Chondrocyte (in vitro differentiated cells): Measurements from ENCODE around the gene RERE. TPM values are rescaled to one million over a fixed set of nuclear protein-coding genes. Genes with fewer than 3 reads are reported as not detected.

Experiments used
- DNase-seq: peaks from one replicate; pipeline ENCODE4 v3.0.0; 2021; ENCODE audit warnings: mixed read lengths, low spot score
- H3K27ac Mint-ChIP-seq: one replicate; pipeline ENCODE4 v1.8.0; 2021; ENCODE audit warnings: mild to moderate bottlenecking, moderate library complexity, mixed read lengths; ENCODE audit not compliant: unreplicated experiment
- H3K27me3 Mint-ChIP-seq: 2 replicates; pipeline ENCODE4 v1.8.0; 2021; ENCODE audit warnings: low read depth, mixed read lengths
- H3K36me3 Mint-ChIP-seq: 2 replicates; pipeline ENCODE4 v1.8.0; 2021; ENCODE audit warnings: low read depth, mixed read lengths
- H3K4me1 Mint-ChIP-seq: 2 replicates; pipeline ENCODE4 v1.8.0; 2021; ENCODE audit warnings: low read depth, mild to moderate bottlenecking, mixed read lengths
- H3K4me3 Mint-ChIP-seq: one replicate; pipeline ENCODE4 v1.8.0; 2021; ENCODE audit warnings: mild to moderate bottlenecking, moderate library complexity, mixed read lengths; ENCODE audit not compliant: unreplicated experiment
- H3K9me3 Mint-ChIP-seq: 2 replicates; pipeline ENCODE4 v1.8.0; 2021; ENCODE audit warnings: low read depth, mixed read lengths
- total RNA-seq: library from RNA; stranded (reverse); gene quantifications from 3 replicates; pipeline ENCODE4 v1.2.1, GENCODE V29; 2021
- TF ChIP-seq, protein P1 (sequence below): fragments of 200-600 bp; sonication (generic); IDR thresholded peaks from 2 replicates; pipeline ENCODE4 v1.5.0; 2021; ENCODE audit warnings: antibody characterized with exemption, mild to moderate bottlenecking, moderate library complexity

Gene RERE
- total RNA-seq, 1 donor from 2014 or later, result 64.9 TPM

DNA sequence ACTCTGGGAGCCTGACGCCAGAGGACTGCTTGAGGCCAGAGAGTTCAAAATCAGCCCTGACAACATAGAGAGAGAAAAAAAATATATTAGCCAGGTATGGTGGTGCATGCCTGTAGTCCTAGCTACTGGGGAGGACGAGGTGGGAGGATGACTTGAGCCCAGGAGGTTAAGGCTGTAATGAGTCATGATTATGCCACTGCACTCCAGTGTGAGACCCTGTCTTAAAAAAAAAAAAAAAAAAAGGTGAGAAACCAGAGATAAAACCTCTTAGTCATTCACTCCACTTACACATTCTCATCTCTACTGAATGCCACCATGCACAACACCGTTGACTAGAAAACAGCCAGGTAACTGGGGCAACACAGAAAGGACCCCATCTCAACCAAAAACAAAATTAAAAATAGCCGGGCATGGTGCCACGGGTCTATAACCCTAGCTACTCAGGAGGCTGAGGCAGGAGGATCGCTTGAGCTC, 321.5 kb downstream of the RERE start:
- Mint-ChIP-seq H3K4me1 (peaks cover 5% of the 10 kb centered on the region), H3K4me3 (no peak overlapping the region), H3K27ac (no peak overlapping the region), H3K27me3 (no peaks in the 10 kb centered on the region), H3K9me3 (no peaks in the 10 kb centered on the region), H3K36me3 (peaks cover 16% of the 10 kb centered on the region)
- TF ChIP-seq, protein P1, sequence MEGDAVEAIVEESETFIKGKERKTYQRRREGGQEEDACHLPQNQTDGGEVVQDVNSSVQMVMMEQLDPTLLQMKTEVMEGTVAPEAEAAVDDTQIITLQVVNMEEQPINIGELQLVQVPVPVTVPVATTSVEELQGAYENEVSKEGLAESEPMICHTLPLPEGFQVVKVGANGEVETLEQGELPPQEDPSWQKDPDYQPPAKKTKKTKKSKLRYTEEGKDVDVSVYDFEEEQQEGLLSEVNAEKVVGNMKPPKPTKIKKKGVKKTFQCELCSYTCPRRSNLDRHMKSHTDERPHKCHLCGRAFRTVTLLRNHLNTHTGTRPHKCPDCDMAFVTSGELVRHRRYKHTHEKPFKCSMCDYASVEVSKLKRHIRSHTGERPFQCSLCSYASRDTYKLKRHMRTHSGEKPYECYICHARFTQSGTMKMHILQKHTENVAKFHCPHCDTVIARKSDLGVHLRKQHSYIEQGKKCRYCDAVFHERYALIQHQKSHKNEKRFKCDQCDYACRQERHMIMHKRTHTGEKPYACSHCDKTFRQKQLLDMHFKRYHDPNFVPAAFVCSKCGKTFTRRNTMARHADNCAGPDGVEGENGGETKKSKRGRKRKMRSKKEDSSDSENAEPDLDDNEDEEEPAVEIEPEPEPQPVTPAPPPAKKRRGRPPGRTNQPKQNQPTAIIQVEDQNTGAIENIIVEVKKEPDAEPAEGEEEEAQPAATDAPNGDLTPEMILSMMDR, result no peak
- DNase-seq, result no peak

DNA sequence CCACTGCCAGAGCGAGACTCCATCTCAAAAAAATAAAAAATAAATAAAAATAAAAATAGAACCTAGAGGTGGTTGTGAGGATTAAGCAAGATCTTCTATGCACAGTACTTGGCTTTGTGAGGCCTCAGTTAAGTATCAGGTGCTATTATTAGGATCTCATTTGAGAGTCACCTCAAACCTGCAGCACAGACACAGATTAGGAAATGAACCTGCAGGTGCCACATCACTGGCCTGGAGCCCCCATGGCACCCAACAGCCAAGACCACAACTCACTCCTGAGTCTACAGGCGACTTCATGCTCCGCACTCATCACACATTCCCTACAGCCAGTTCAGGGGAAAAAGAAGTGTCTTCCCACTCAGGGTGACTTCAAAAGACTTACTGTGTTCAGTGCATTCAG, 322.8 kb downstream of the RERE start:
- Mint-ChIP-seq H3K9me3 (no peaks in the 10 kb centered on the region), H3K27me3 (no peaks in the 10 kb centered on the region), H3K4me3 (no peak overlapping the region), H3K36me3 (peaks cover 16% of the 10 kb centered on the region), H3K4me1 (peaks cover 5% of the 10 kb centered on the region), H3K27ac (no peak overlapping the region)
- TF ChIP-seq, protein P1, result no peak
- DNase-seq, result no peak

DNA sequence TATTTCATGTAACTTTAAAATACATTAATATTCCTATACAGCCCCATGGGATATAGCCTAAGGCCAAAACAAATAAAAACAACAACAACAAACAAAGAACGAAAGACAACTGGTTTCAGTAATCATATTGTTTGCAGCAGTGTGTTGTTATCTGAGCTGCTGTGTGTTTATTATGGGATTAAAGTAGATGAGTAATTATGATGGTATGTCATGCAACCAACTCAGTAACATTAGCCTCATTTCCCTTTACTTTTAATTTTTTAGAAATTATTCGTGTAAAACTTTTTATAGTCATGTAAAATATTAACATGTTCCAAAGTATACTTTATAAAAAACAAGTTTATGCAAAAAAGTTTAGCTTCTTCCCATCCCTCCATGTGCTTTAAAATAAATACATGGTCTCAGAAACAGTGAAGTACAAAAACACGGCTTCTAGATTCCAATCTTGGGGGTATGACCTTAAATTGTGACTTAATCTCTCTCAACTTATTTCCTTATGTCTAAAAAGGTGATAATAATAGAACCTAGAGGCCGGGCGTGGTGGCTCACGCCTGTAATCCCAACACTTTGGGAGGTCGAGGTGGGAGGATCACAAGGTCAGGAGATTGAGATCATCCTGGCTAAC, 323.4 kb downstream of the RERE start:
- TF ChIP-seq, protein P1, result no peak
- peaks cover 5% of the 10 kb centered on the region for H3K4me1 Mint-ChIP-seq
- H3K4me3 Mint-ChIP-seq, result no peak overlapping the region
- H3K36me3 Mint-ChIP-seq, result peaks cover 16% of the 10 kb centered on the region
- no peak overlapping the region for H3K27ac Mint-ChIP-seq
- DNase-seq, result no peak
- no peaks in the 10 kb centered on the region for H3K9me3 Mint-ChIP-seq
- H3K27me3 Mint-ChIP-seq, result no peaks in the 10 kb centered on the region

DNA sequence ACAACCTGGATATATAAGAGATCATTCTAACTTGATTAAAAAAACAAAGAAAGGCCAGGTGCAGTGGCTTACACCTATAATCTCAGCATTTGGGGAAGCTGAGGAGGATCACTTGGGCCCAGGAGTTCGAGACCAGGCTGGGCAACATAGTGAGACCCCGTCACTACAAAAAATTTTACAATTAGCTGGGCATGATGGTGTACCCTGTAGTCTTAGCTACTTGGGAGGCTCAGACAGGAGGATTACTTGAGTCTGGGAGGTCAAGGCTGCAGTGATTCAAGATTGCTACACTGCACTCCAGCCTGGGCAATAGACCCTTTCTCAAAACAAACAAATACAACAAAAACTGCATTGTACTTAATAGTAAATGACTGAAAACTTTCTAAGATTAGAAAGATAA, 330.2 kb downstream of the RERE start:
- Mint-ChIP-seq H3K27ac (no peak overlapping the region), H3K27me3 (no peaks in the 10 kb centered on the region)
- TF ChIP-seq, protein P1, result no peak

DNA sequence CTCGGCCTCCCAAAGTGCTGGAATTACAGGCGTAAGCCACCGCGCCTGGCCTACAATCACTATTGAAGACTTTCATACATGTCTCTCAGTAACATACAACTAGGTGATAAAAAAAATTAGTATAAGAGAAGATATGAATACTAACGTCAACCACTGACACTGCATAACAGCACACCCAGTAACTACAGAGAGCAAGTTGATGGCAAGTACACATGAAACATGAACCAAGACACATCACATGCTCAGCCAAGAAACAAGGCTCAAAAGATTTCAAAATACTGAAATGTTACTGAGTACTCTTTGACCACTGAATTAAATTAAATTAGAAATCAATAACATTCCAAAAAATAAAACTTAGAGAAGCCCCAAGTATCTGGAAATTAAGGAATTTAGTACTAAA, 331.4 kb downstream of the RERE start:
- TF ChIP-seq, protein P1, result no peak
- no peak overlapping the region for H3K4me3 Mint-ChIP-seq
- H3K36me3 Mint-ChIP-seq, result peaks cover 2% of the 10 kb centered on the region
- no peaks in the 10 kb centered on the region for H3K9me3 Mint-ChIP-seq
- no peak for DNase-seq
- H3K27ac Mint-ChIP-seq, result no peak overlapping the region
- no peaks in the 10 kb centered on the region for H3K27me3 Mint-ChIP-seq
- H3K4me1 Mint-ChIP-seq, result peaks cover 16% of the 10 kb centered on the region

More for the DNA sequence above, 330.2 kb downstream of the RERE start:
- Mint-ChIP-seq H3K4me1 (peaks cover 11% of the 10 kb centered on the region), H3K4me3 (no peak overlapping the region), H3K36me3 (peaks cover 2% of the 10 kb centered on the region), H3K9me3 (no peaks in the 10 kb centered on the region)
- DNase-seq, result no peak
